ENCODE data around the gene RHOV.

DNA sequence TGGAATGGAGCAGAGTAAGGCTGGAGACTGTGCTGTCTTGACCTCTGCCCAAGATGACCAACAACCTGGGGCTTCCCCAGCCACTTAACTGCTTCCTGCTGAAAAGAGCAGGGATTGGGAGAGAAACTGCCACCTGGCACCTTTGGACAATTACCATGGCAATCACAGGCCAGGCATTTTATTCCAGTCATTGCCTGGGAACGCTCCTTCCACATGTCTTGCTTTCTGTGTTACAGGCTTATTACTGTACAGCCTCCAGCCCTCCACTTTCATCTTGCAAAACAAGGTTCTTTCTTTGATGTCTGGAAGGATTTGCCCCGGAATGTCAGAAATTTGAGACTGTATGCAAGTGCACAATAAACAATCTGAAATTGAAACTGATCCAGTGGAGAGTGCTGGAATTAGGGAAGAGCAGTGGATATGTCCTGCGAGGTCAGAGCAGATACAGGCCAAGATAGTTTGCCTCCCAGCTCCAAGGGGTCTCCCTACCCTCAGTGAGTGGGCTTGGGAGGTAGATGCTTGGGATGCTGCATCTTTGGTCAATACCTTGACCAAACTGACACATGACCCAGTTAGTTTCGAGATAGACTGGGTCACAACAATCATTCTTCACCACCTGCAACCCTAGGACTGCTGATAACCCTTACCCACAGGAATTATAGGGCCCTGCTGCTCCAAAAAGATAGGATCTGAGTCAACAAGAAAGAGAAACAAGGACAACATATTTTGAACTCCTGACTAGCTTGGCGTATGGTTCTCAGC, 48.2 kb downstream of the RHOV start:
- no peak for TF ChIP-seq TAF1 (IDR thresholded peaks at IDR 0.05; ENCODE audit: low read depth)
- TF ChIP-seq, protein P1, sequence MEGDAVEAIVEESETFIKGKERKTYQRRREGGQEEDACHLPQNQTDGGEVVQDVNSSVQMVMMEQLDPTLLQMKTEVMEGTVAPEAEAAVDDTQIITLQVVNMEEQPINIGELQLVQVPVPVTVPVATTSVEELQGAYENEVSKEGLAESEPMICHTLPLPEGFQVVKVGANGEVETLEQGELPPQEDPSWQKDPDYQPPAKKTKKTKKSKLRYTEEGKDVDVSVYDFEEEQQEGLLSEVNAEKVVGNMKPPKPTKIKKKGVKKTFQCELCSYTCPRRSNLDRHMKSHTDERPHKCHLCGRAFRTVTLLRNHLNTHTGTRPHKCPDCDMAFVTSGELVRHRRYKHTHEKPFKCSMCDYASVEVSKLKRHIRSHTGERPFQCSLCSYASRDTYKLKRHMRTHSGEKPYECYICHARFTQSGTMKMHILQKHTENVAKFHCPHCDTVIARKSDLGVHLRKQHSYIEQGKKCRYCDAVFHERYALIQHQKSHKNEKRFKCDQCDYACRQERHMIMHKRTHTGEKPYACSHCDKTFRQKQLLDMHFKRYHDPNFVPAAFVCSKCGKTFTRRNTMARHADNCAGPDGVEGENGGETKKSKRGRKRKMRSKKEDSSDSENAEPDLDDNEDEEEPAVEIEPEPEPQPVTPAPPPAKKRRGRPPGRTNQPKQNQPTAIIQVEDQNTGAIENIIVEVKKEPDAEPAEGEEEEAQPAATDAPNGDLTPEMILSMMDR (IDR thresholded peaks at IDR 0.05; ENCODE audit: poor library complexity, severe bottlenecking) = no peak
- TF ChIP-seq EZH2 (IDR thresholded peaks at IDR 0.05; ENCODE audit: borderline replicate concordance, insufficient read depth, low read length, poor library complexity, severe bottlenecking) = no peak
- TF ChIP-seq POLR2AphosphoS5 (IDR thresholded peaks at IDR 0.05) = no peak
- no peak for TF ChIP-seq SMC3 (conservative IDR thresholded peaks at IDR 0.05; ENCODE audit: poor library complexity)
- TF ChIP-seq, protein P2, sequence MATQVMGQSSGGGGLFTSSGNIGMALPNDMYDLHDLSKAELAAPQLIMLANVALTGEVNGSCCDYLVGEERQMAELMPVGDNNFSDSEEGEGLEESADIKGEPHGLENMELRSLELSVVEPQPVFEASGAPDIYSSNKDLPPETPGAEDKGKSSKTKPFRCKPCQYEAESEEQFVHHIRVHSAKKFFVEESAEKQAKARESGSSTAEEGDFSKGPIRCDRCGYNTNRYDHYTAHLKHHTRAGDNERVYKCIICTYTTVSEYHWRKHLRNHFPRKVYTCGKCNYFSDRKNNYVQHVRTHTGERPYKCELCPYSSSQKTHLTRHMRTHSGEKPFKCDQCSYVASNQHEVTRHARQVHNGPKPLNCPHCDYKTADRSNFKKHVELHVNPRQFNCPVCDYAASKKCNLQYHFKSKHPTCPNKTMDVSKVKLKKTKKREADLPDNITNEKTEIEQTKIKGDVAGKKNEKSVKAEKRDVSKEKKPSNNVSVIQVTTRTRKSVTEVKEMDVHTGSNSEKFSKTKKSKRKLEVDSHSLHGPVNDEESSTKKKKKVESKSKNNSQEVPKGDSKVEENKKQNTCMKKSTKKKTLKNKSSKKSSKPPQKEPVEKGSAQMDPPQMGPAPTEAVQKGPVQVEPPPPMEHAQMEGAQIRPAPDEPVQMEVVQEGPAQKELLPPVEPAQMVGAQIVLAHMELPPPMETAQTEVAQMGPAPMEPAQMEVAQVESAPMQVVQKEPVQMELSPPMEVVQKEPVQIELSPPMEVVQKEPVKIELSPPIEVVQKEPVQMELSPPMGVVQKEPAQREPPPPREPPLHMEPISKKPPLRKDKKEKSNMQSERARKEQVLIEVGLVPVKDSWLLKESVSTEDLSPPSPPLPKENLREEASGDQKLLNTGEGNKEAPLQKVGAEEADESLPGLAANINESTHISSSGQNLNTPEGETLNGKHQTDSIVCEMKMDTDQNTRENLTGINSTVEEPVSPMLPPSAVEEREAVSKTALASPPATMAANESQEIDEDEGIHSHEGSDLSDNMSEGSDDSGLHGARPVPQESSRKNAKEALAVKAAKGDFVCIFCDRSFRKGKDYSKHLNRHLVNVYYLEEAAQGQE (IDR thresholded peaks at IDR 0.05; ENCODE audit: borderline replicate concordance) = no peak
- TF ChIP-seq MXI1 (conservative IDR thresholded peaks at IDR 0.05; ENCODE audit: poor library complexity, severe bottlenecking) = no peak
